ENCODE results near the gene REN.

DNA sequence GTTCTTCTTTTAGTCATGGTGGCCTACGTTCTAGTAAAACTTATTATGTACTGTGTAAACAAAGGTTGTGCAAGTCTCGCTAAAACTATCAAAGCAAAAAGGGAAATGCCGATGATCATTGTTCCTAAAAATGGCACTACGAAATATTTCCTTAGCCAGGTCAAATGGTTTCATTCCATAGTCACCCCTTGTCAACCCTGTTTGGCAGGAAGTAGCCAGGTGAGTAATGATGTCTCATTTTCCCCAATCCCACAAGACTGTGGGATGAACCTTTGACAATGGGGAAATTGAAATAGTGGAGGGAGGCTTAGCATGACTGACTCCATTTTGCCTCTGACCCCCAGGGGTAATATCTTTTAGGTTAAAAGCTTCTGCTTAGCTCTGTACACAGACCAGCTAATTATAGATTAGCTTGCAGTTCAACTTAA, 5.6 kb upstream of the REN start:
- TF ChIP-seq, protein P1, sequence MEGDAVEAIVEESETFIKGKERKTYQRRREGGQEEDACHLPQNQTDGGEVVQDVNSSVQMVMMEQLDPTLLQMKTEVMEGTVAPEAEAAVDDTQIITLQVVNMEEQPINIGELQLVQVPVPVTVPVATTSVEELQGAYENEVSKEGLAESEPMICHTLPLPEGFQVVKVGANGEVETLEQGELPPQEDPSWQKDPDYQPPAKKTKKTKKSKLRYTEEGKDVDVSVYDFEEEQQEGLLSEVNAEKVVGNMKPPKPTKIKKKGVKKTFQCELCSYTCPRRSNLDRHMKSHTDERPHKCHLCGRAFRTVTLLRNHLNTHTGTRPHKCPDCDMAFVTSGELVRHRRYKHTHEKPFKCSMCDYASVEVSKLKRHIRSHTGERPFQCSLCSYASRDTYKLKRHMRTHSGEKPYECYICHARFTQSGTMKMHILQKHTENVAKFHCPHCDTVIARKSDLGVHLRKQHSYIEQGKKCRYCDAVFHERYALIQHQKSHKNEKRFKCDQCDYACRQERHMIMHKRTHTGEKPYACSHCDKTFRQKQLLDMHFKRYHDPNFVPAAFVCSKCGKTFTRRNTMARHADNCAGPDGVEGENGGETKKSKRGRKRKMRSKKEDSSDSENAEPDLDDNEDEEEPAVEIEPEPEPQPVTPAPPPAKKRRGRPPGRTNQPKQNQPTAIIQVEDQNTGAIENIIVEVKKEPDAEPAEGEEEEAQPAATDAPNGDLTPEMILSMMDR (IDR thresholded peaks at IDR 0.05; ENCODE audit: low read depth, low read length, missing input control) = no peak
- TF ChIP-seq, protein P2, sequence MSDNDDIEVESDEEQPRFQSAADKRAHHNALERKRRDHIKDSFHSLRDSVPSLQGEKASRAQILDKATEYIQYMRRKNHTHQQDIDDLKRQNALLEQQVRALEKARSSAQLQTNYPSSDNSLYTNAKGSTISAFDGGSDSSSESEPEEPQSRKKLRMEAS (IDR thresholded peaks at IDR 0.05) = peak; percentile 11
- TF ChIP-seq, protein P3, sequence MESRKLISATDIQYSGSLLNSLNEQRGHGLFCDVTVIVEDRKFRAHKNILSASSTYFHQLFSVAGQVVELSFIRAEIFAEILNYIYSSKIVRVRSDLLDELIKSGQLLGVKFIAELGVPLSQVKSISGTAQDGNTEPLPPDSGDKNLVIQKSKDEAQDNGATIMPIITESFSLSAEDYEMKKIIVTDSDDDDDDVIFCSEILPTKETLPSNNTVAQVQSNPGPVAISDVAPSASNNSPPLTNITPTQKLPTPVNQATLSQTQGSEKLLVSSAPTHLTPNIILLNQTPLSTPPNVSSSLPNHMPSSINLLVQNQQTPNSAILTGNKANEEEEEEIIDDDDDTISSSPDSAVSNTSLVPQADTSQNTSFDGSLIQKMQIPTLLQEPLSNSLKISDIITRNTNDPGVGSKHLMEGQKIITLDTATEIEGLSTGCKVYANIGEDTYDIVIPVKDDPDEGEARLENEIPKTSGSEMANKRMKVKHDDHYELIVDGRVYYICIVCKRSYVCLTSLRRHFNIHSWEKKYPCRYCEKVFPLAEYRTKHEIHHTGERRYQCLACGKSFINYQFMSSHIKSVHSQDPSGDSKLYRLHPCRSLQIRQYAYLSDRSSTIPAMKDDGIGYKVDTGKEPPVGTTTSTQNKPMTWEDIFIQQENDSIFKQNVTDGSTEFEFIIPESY (IDR thresholded peaks at IDR 0.05) = no peak

Measured in liver (tissue), 2 donors.